HG03060 (cell line): Measurements from ENCODE around the gene CAPN12.
"Not testable (repeated sequence)": the region's sequence is repeated elsewhere in the genome, so short reads cannot be mapped to it uniquely, and the experiment has no call there.

ENCODE experiments used
- ATAC-seq: cut with Tn5 transposase; IDR thresholded peaks from one replicate; pipeline ENCODE4 v1.9.1; 2021; ENCODE audit warnings: low read depth, moderate number of reproducible peaks; ENCODE audit not compliant: unreplicated experiment

CAPN12 gene

GRCh38 chr19:38744298-38744681, at the start of gene CAPN12:
TSS of gene CAPN12 (minus strand) at chr19:38744474. CDS start at chr19:38744165, 309 bp downstream.
- ATAC-seq = no peak

- ATAC-seq = no peak
Measured at GRCh38 chr19:38793671-38794070, 49.4 kb upstream of the CAPN12 start.

GRCh38 chr19:38793177-38793576, 48.9 kb upstream of the CAPN12 start:
- ATAC-seq = no peak

GRCh38 chr19:38792250-38793111, 48.2 kb upstream of the CAPN12 start:
- ATAC-seq = no peak

GRCh38 chr19:38791451-38792064, 47.3 kb upstream of the CAPN12 start:
- ATAC-seq = not testable (repeated sequence)

- not testable (repeated sequence) for ATAC-seq
Measured at GRCh38 chr19:38790507-38791403, 46.5 kb upstream of the CAPN12 start.

- no peak for ATAC-seq
Measured at GRCh38 chr19:38788478-38789243, 44.4 kb upstream of the CAPN12 start, which contains the start of gene LGALS7B. TSS of gene LGALS7B (plus strand) at chr19:38789200. CDS start at chr19:38789227, 27 bp downstream.

- no peak for ATAC-seq
Measured at GRCh38 chr19:38786572-38787265, 42.4 kb upstream of the CAPN12 start.

GRCh38 chr19:38786061-38786460, 41.8 kb upstream of the CAPN12 start:
- not testable (repeated sequence) for ATAC-seq

- no peak for ATAC-seq
Measured at GRCh38 chr19:38785187-38785699, 41.0 kb upstream of the CAPN12 start.

GRCh38 chr19:38784224-38784623, 40.0 kb upstream of the CAPN12 start:
- no peak for ATAC-seq

GRCh38 chr19:38782212-38782611, 37.9 kb upstream of the CAPN12 start:
- not testable (repeated sequence) for ATAC-seq

- ATAC-seq = no peak
Measured at GRCh38 chr19:38781058-38781457, 36.8 kb upstream of the CAPN12 start.

GRCh38 chr19:38780443-38780842, 36.2 kb upstream of the CAPN12 start:
- no peak for ATAC-seq

- no peak for ATAC-seq
Measured at GRCh38 chr19:38778733-38779132, 34.5 kb upstream of the CAPN12 start.

GRCh38 chr19:38774181-38774950, 30.1 kb upstream of the CAPN12 start:
- no peak for ATAC-seq

GRCh38 chr19:38773469-38774177, 29.3 kb upstream of the CAPN12 start, which contains the start of gene LGALS7:
TSS of gene LGALS7 (minus strand) at chr19:38773517. CDS start at chr19:38773492, 25 bp downstream.
- ATAC-seq = no peak

- not testable (repeated sequence) for ATAC-seq
Measured at GRCh38 chr19:38771569-38771968, 27.3 kb upstream of the CAPN12 start.
